Measurements from ENCODE around the gene CHST3. TPM values are rescaled to one million over a fixed set of nuclear protein-coding genes. Genes with fewer than 3 reads are reported as not detected.

The CHST3 gene
- total and polyA plus RNA-seq, 2 experiments from 2014 or later: 0.94 to 8.3 TPM

DNA sequence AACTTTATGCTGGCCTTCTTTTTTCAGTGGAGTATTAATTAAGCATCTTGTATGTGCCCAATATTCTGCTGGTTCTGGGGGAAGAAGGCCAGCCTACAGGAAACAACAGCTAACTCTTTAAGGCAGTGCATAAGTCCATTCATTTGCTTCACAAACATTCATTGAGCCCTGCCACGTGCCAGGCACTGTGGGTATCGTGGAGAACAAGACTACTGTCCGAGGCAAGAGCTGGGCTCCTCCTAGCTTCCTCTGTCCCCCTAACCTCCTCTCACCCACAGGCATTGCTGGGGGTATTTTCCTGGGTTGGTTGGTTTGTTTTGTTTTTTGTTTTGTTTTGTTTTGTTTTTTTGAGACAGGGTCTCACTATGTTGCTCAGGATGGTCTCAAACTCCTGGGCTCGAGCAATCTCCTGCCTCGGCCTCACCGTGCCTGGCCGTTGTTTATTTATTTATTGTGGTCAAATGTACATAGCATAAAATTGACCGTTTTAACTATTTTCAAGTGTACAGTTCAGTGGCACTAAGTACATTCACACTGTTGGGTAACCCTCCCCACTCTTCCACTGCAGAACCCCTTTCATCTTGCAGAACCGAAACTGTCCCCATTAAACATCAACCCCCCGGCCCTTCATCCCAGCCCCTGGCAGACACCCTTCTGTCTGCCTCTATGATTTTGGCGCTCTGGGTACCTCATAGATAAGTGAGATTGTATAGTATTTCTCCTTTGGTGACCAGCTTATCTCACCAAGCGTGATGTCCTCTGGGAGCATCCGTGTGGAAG lies 32.6 kb downstream of the CHST3 start (continued):
- no peak for TF ChIP-seq ZNF462 (CRISPR knock-in tag; IDR thresholded peaks at IDR 0.05)
- no peak for TF ChIP-seq CREB1 (CRISPR knock-in tag; IDR thresholded peaks at IDR 0.05; ENCODE audit: low read depth)
- no peak for TF ChIP-seq ZNF331 (CRISPR knock-in tag; IDR thresholded peaks at IDR 0.05; ENCODE audit: low read depth)
- no peak for TF ChIP-seq POLR2AphosphoS5 (IDR thresholded peaks at IDR 0.05; ENCODE audit: low read depth)
- TF ChIP-seq ZNF114 (CRISPR knock-in tag; IDR thresholded peaks at IDR 0.05): no peak
- no peak for TF ChIP-seq EZH2 (IDR thresholded peaks at IDR 0.05; ENCODE audit: low read depth, unreplicated experiment)

GRCh38 chr10:71998119-71998839 lies 34.1 kb downstream of the CHST3 start:
- Histone ChIP-seq H3K4me1 (ENCODE audit: insufficient read depth) (0 out of 2 replicates have a peak, but pooled peaks cover 3% of the 10 kb centered on the region), H2AFZ (no peak overlapping the region), H3K27ac (ENCODE audit: low read depth) (peak overlapping the region; percentile 63; the same call in 1 of the 2 replicates), H3K27me3 (ENCODE audit: insufficient read depth) (no peaks in the 10 kb centered on the region), H3K36me3 (ENCODE audit: insufficient read depth) (no peaks in the 10 kb centered on the region), H3K79me2 (replicated peaks; ENCODE audit: insufficient read depth) (no peaks in the 10 kb centered on the region), H3K4me3 (no peak overlapping the region), H3K9me2 (ENCODE audit: insufficient read depth) (no peaks in the 10 kb centered on the region), H3F3A (replicated peaks; ENCODE audit: low read depth) (no peaks in the 10 kb centered on the region), H4K20me1 (replicated peaks; ENCODE audit: insufficient read depth) (no peaks in the 10 kb centered on the region), H3K4me2 (no peak overlapping the region)
- ATAC-seq (peak; percentile 13; the same call in 1 of the 3 replicates), DNase-seq (ENCODE audit: low spot score) (no peak)
- Mint-ChIP-seq H3K4me3 (no peak overlapping the region), H3K27ac (no peak overlapping the region; the same call in 1 of the 2 replicates), H3K27me3 (ENCODE audit: insufficient read depth, low read depth, poor library complexity) (peaks cover 8% of the 10 kb centered on the region), H3K9me3 (no peaks in the 10 kb centered on the region), H3K36me3 (ENCODE audit: low read depth) (no peaks in the 10 kb centered on the region), H3K4me1 (peaks cover 17% of the 10 kb centered on the region)
- TF ChIP-seq ZNF331 (CRISPR knock-in tag; IDR thresholded peaks at IDR 0.05; ENCODE audit: low read depth): no peak
- no peak for TF ChIP-seq STAT1 (IDR thresholded peaks at IDR 0.05; ENCODE audit: unreplicated experiment)
- no peak for TF ChIP-seq EZH2phosphoT487 (IDR thresholded peaks at IDR 0.05; ENCODE audit: unreplicated experiment)
- TF ChIP-seq, protein P1, sequence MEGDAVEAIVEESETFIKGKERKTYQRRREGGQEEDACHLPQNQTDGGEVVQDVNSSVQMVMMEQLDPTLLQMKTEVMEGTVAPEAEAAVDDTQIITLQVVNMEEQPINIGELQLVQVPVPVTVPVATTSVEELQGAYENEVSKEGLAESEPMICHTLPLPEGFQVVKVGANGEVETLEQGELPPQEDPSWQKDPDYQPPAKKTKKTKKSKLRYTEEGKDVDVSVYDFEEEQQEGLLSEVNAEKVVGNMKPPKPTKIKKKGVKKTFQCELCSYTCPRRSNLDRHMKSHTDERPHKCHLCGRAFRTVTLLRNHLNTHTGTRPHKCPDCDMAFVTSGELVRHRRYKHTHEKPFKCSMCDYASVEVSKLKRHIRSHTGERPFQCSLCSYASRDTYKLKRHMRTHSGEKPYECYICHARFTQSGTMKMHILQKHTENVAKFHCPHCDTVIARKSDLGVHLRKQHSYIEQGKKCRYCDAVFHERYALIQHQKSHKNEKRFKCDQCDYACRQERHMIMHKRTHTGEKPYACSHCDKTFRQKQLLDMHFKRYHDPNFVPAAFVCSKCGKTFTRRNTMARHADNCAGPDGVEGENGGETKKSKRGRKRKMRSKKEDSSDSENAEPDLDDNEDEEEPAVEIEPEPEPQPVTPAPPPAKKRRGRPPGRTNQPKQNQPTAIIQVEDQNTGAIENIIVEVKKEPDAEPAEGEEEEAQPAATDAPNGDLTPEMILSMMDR (conservative IDR thresholded peaks at IDR 0.05; ENCODE audit: low read depth in 2 of 2): no peak
- no peak for TF ChIP-seq JUNB (IDR thresholded peaks at IDR 0.05; ENCODE audit: unreplicated experiment)
- no peak for TF ChIP-seq REST (IDR thresholded peaks at IDR 0.05; ENCODE audit: unreplicated experiment)
- no peak for TF ChIP-seq EZH2 (IDR thresholded peaks at IDR 0.05; ENCODE audit: low read depth, unreplicated experiment)
- no peak for TF ChIP-seq POLR2AphosphoS5 (IDR thresholded peaks at IDR 0.05; ENCODE audit: low read depth)
- TF ChIP-seq CREB1 (CRISPR knock-in tag; IDR thresholded peaks at IDR 0.05; ENCODE audit: low read depth): no peak

All from GM23338 (cell line).